SK-N-SH (cell line): Measurements from ENCODE around the gene CPVL. TPM values are rescaled to one million over a fixed set of nuclear protein-coding genes. Genes with fewer than 3 reads are reported as not detected.

Experiments used
- CTCF ChIA-PET: fragments of 300-600, 350-600 bp; formaldehyde crosslinking; extraction: SDS; loops from one replicate; lab custom pipeline; 2021; lab: Yijun Ruan, JAX
- POLR2A ChIA-PET: fragments of 350-600 bp; sonication (Branson Sonifier 250); formaldehyde crosslinking; extraction: SDS; loops from one replicate; lab custom pipeline; 2020; ENCODE audit warnings: antibody characterized with exemption, inconsistent platforms; lab: Yijun Ruan, JAX
- DNase-seq: peaks from one replicate; pipeline ENCODE4 v3.0.0; 2012
- H2AFZ ChIP-seq: fragments of 200-600 bp; sonication (generic); 2 replicates; pipeline ENCODE4 v1.8.1; 2016; ENCODE audit warnings: antibody characterized with exemption, mild to moderate bottlenecking, low read depth
- H3F3A ChIP-seq: fragments of 200-600 bp; sonication (generic); replicated peaks from 2 replicates; pipeline ENCODE3; 2016; ENCODE audit warnings: antibody characterized with exemption, mild to moderate bottlenecking; ENCODE audit not compliant: insufficient read depth
- H3K27ac ChIP-seq, 2 experiments: fragments of 200-500 bp in 1 of 2; fragments of 200-600 bp in 1 of 2; sonication (Bioruptor generic) in 1 of 2; sonication (generic), shearing (Covaris generic) in 1 of 2; 2 replicates each; pipeline versions ENCODE4 v1.5.1 to v1.6.1; 2014 to 2016; ENCODE audit warnings: low read depth in 2 of 2, inconsistent platforms in 1 of 2, low read length in 1 of 2, mild to moderate bottlenecking in 1 of 2, mixed read lengths in 1 of 2
- H3K27me3 ChIP-seq: fragments of 200-600 bp; sonication (generic), shearing (Covaris generic); 2 replicates; pipeline ENCODE4 v1.6.1; 2016; ENCODE audit warnings: mixed run types; ENCODE audit not compliant: insufficient read depth
- H3K36me3 ChIP-seq, 2 experiments: fragments of 200-500 bp in 1 of 2; fragments of 200-600 bp in 1 of 2; sonication (Bioruptor generic) in 1 of 2; sonication (generic) in 1 of 2; replicated peaks in 1 of 2; 2 replicates each; pipeline versions ENCODE3 to v1.5.1; 2014 to 2016; ENCODE audit warnings: low read length in 1 of 2, mild to moderate bottlenecking in 1 of 2; ENCODE audit not compliant: insufficient read depth in 2 of 2, control insufficient read depth in 1 of 2
- H3K4me1 ChIP-seq, 2 experiments: fragments of 200-500 bp in 1 of 2; fragments of 200-600 bp in 1 of 2; sonication (Bioruptor generic) in 1 of 2; sonication (generic), shearing (Covaris generic) in 1 of 2; 2 replicates each; pipeline versions ENCODE4 v1.5.1 to v1.6.1; 2014 to 2016; ENCODE audit warnings: low read depth in 1 of 2, low read length in 1 of 2, mixed run types in 1 of 2; ENCODE audit not compliant: insufficient read depth in 2 of 2, control insufficient read depth in 1 of 2
- H3K4me2 ChIP-seq: fragments of 200-600 bp; sonication (generic), shearing (Covaris generic); 2 replicates; pipeline ENCODE4 v1.6.1; 2017; ENCODE audit warnings: mixed run types
- H3K4me3 ChIP-seq, 2 experiments: fragments of 200-500 bp in 1 of 2; fragments of 200-600 bp in 1 of 2; sonication (Bioruptor generic) in 1 of 2; sonication (generic), shearing (Covaris generic) in 1 of 2; 2 replicates each; pipeline versions ENCODE4 v1.5.1 to v1.8.1; 2014 to 2016; ENCODE audit warnings: low read depth in 2 of 2, inconsistent platforms in 1 of 2, low read length in 1 of 2, mild to moderate bottlenecking in 1 of 2, mixed read lengths in 1 of 2, moderate library complexity in 1 of 2
- H3K79me2 ChIP-seq: fragments of 200-600 bp; sonication (generic); 2 replicates; pipeline ENCODE4 v1.8.1; 2017; ENCODE audit warnings: mild to moderate bottlenecking; ENCODE audit not compliant: insufficient read depth
- H3K9ac ChIP-seq: fragments of 200-600 bp; sonication (generic); 2 replicates; pipeline ENCODE4 v1.6.1; 2017; ENCODE audit warnings: mixed run types
- H3K9me2 ChIP-seq: fragments of 200-600 bp; sonication (generic); 2 replicates; pipeline ENCODE4 v1.6.1; 2017; ENCODE audit warnings: mixed run types
- H3K9me3 ChIP-seq: fragments of 200-600 bp; sonication (generic); 2 replicates; pipeline ENCODE4 v1.6.1; 2017; ENCODE audit warnings: mixed run types, mild to moderate bottlenecking, moderate library complexity
- H4K20me1 ChIP-seq: fragments of 200-600 bp; sonication (generic); 2 replicates; pipeline ENCODE4 v1.6.1; 2017; ENCODE audit warnings: mild to moderate bottlenecking, mixed run types; ENCODE audit not compliant: insufficient read depth
- EP300 ChIP-seq, 2 experiments: IDR thresholded peaks; 2 replicates each; pipeline versions ENCODE4 v1.4.0 to v1.6.1; 2012; ENCODE audit warnings: borderline replicate concordance in 1 of 2, low read depth in 1 of 2, low read length in 1 of 2
- FOSL2 ChIP-seq: IDR thresholded peaks from 2 replicates; pipeline ENCODE4 v1.4.0; 2012; ENCODE audit warnings: low read depth, mild to moderate bottlenecking, moderate library complexity, borderline replicate concordance
- FOXJ3 ChIP-seq: sonication (generic); formaldehyde crosslinking; IDR thresholded peaks from 2 replicates; pipeline ENCODE4 v1.5.1; 2020; ENCODE audit warnings: mild to moderate bottlenecking, missing genetic modification reagents
- MAX ChIP-seq: IDR thresholded peaks from 2 replicates; pipeline ENCODE4 v1.4.0; 2012; ENCODE audit warnings: low read depth
- MXI1 ChIP-seq: IDR thresholded peaks from 2 replicates; pipeline ENCODE4 v1.6.1; 2012; ENCODE audit warnings: mild to moderate bottlenecking, low read depth, low read length, improper control_type of control experiment
- PBX3 ChIP-seq: IDR thresholded peaks from 2 replicates; pipeline ENCODE4; 2012
- RXRA ChIP-seq: IDR thresholded peaks from 2 replicates; pipeline ENCODE4 v1.4.0; 2012; ENCODE audit warnings: low read depth, mild to moderate bottlenecking, borderline replicate concordance
- SIN3A ChIP-seq: IDR thresholded peaks from 2 replicates; pipeline ENCODE4 v1.6.1; 2012; ENCODE audit warnings: low read depth, mild to moderate bottlenecking, low read length, moderate library complexity, borderline replicate concordance
- SMC3 ChIP-seq: IDR thresholded peaks from 2 replicates; pipeline ENCODE4 v1.6.1; 2012; ENCODE audit warnings: low read depth, low read length, improper control_type of control experiment
- USF1 ChIP-seq: IDR thresholded peaks from 2 replicates; pipeline ENCODE4 v1.4.0; 2012; ENCODE audit warnings: low read depth, borderline replicate concordance
- USF2 ChIP-seq: fragments of 150-350 bp; IDR thresholded peaks from 2 replicates; pipeline ENCODE4 v1.6.1; 2017; ENCODE audit warnings: antibody characterized with exemption, low read length, low read depth, borderline replicate concordance
- WGBS: methylation state at CpG from one replicate; pipeline ENCODE4 v1.1.6; 2017; ENCODE audit warnings: low lambda C conversion rate; 5-methylcytosine and 5-hydroxymethylcytosine counted together
- polyA plus RNA-seq, 3 experiments: library from polyadenylated mRNA; depleted of rRNA; stranded (reverse); fragments of >200 nt; gene quantifications; 2 replicates each; pipeline ENCODE4 v1.2.3, GENCODE V29; 2012

Gene CPVL
- polyA plus RNA-seq, 1 of the 3 experiments (the other 2 are of a cell fraction): not detected

- Histone ChIP-seq H4K20me1 (no peaks in the 10 kb centered on the region), H2AFZ (no peak overlapping the region), H3F3A (no peaks in the 10 kb centered on the region), H3K27me3 (peaks cover 48% of the 10 kb centered on the region), H3K9me2 (no peaks in the 10 kb centered on the region), H3K27ac (no peak overlapping the region), H3K9me3 (no peaks in the 10 kb centered on the region), H3K9ac (no peak overlapping the region)
- 74% methylated on average over 8 of the region's 8 CpGs for WGBS
- TF ChIP-seq PBX3: no peak
- no peak for TF ChIP-seq FOSL2
- TF ChIP-seq USF2: no peak
- no peak for TF ChIP-seq MXI1
- no peak for TF ChIP-seq MAX
- TF ChIP-seq RXRA: no peak
- TF ChIP-seq, all 33 proteins: peak for 0
- no peak for DNase-seq
- Histone ChIP-seq H3K79me2 (no peaks in the 10 kb centered on the region), H3K4me2 (no peak overlapping the region), H3K4me1 (peaks cover 0 to 9% of the 10 kb centered on the region in 2 experiments; a peak in 2 of 4 replicates), H3K36me3 (no peaks in the 10 kb centered on the region), H3K4me3 (no peak overlapping the region)
- CTCF ChIA-PET: interaction anchor here (0.7 to 7.3 kb wide), 5 partner anchors 65 to 271 kb away, joined by 4 to 236 read pairs (median 28); no protein-coding TSS in a partner anchor
- POLR2A ChIA-PET: no interaction called here
Observed at GRCh38 chr7:29192811-29193210, 46.5 kb upstream of the CPVL start.

- Histone ChIP-seq H3K4me1 (peaks cover 0 to 9% of the 10 kb centered on the region in 2 experiments; a peak in 2 of 4 replicates), H3K4me2 (no peak overlapping the region), H3K79me2 (no peaks in the 10 kb centered on the region), H3K4me3 (no peak overlapping the region), H3F3A (no peaks in the 10 kb centered on the region), H2AFZ (no peak overlapping the region), H3K9me3 (no peaks in the 10 kb centered on the region), H3K27me3 (peaks cover 44% of the 10 kb centered on the region), H3K9ac (no peak overlapping the region), H4K20me1 (no peaks in the 10 kb centered on the region), H3K27ac (no peak overlapping the region), H3K9me2 (no peaks in the 10 kb centered on the region), H3K36me3 (no peaks in the 10 kb centered on the region)
- no peak for TF ChIP-seq PBX3
- no peak for TF ChIP-seq FOXJ3 (CRISPR knock-in tag)
- TF ChIP-seq EP300 (IDR thresholded peaks at IDR 0.05; ENCODE audit: borderline replicate concordance in 1 of 2, low read depth in 1 of 2, low read length in 1 of 2): no peak
- no peak for TF ChIP-seq SIN3A
- no peak for TF ChIP-seq SMC3
- TF ChIP-seq USF1: no peak
- no peak for TF ChIP-seq MAX
- 49% methylated on average over 1 of the region's 1 CpG for WGBS
- no peak for DNase-seq
- ChIA-PET POLR2A (no interaction called here), CTCF (interaction anchor here (0.7 to 7.3 kb wide), 7 partner anchors 65 to 270 kb away, joined by 3 to 236 read pairs (median 7); no protein-coding TSS in a partner anchor)
Observed at GRCh38 chr7:29192323-29192722, 46.0 kb upstream of the CPVL start.
